Duodenal mucosa (tissue), 2 donors: ENCODE results near the gene VPREB3.

Source experiments
- H3K27ac ChIP-seq: one replicate; pipeline ENCODE4 v1.7.0; 2013; ENCODE audit warnings: low read depth, low read length
- H3K27me3 ChIP-seq, 2 donors: one replicate each; pipeline ENCODE4 v1.7.0; 2013; ENCODE audit warnings: low read length in 2 of 2, control low read depth in 1 of 2; ENCODE audit not compliant: insufficient read depth in 2 of 2, control insufficient read depth in 1 of 2
- H3K36me3 ChIP-seq, 2 donors: one replicate each; pipeline ENCODE4 v1.7.0; 2013; ENCODE audit warnings: low read length in 2 of 2, control low read depth in 1 of 2; ENCODE audit not compliant: insufficient read depth in 2 of 2, control insufficient read depth in 1 of 2
- H3K4me1 ChIP-seq, 2 donors: one replicate each; pipeline ENCODE4 v1.7.0; 2013; ENCODE audit warnings: low read length in 2 of 2, control low read depth in 1 of 2; ENCODE audit not compliant: insufficient read depth in 2 of 2, control insufficient read depth in 1 of 2
- H3K4me3 ChIP-seq, 2 donors: one replicate each; pipeline ENCODE4 v1.7.0; 2013; ENCODE audit warnings: low read length in 2 of 2, low read depth in 1 of 2
- H3K9ac ChIP-seq, 2 donors: one replicate each; pipeline ENCODE4 v1.7.0; 2013; ENCODE audit warnings: low read length in 2 of 2, low read depth in 1 of 2
- H3K9me3 ChIP-seq, 2 donors: one replicate each; pipeline ENCODE4 v1.7.0; 2013; ENCODE audit warnings: low read length in 2 of 2, control low read depth in 1 of 2; ENCODE audit not compliant: control insufficient read depth in 1 of 2

The VPREB3 gene

DNA sequence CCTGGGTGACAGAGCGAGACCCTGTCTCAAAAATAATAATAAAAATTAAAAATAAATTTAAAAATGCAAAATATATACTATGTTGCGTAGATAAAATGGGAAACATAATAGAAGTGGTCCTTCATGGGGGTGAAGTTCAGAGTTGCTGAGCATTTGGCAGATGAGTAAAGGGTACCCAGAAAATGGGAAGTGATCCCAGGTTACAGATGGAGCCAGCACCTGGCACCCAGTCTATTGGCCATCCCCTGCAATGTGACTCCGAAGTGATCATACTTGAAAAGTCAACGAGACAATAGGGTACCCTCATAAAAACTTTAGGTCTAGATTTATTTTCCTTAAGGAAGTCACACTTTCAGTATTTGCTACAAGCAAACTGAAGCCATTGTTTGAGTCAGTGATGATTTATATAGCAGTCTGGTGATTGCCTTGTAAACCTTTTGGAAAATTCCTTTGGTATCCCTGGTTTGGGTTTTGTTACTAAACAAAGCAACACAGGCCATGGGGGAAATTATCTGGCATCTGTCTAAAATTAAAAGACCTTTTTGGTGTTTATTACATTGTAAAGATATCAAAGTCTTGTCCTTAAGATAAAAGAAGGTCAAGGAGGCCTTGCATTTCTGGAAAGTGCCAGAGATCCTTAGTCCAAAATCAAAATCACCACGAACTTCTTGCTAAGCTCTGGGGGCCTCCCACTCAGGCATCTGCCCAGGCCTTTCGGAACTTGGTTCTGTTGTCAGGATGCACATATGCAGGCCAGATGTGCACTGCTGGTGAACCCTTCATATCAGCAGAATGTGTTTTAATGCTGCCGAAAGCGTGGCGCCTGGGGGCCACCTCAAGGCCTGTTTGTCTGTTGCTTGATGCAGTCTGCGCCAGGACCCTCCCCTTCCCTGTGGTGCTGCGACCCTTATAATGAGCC, 36.9 kb upstream of the VPREB3 start:
- H3K9ac ChIP-seq = no peak overlapping the region
- peaks cover 21 to 23% of the 10 kb centered on the region in 2 donors for H3K4me1 ChIP-seq

DNA sequence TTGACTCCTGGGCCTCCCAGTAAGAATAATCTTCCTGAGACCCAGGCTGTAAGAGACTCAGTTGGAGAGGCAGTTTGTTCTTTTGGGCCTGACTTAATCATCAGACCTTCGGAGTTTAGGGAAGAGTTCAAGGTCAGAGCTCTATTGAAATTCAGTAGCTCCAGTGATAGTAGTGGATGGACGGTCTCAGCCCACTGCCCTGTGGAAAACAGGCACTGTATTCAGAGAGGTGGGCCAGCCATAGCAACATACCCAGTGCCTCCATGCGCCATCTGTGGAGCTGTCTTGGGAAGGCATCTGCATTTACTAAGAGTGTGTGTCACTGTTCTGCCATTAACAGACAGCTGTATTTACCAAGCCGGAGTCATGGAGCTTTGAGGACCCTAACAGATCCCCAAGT, 35.4 kb upstream of the VPREB3 start:
- peaks cover 22 to 23% of the 10 kb centered on the region in 2 donors for H3K4me1 ChIP-seq
- no peaks in the 10 kb centered on the region for H3K9me3 ChIP-seq
- no peak overlapping the region for H3K9ac ChIP-seq
- H3K36me3 ChIP-seq = peaks cover 11 to 40% of the 10 kb centered on the region in 2 donors
- H3K27ac ChIP-seq = no peak overlapping the region
- H3K27me3 ChIP-seq = no peaks in the 10 kb centered on the region
- H3K4me3 ChIP-seq = no peak overlapping the region

More for the DNA sequence above, 36.9 kb upstream of the VPREB3 start:
- no peak overlapping the region for H3K4me3 ChIP-seq
- peaks cover 14 to 49% of the 10 kb centered on the region in 2 donors for H3K36me3 ChIP-seq
- no peaks in the 10 kb centered on the region for H3K27me3 ChIP-seq
- H3K9me3 ChIP-seq = no peaks in the 10 kb centered on the region
- H3K27ac ChIP-seq = no peak overlapping the region

DNA sequence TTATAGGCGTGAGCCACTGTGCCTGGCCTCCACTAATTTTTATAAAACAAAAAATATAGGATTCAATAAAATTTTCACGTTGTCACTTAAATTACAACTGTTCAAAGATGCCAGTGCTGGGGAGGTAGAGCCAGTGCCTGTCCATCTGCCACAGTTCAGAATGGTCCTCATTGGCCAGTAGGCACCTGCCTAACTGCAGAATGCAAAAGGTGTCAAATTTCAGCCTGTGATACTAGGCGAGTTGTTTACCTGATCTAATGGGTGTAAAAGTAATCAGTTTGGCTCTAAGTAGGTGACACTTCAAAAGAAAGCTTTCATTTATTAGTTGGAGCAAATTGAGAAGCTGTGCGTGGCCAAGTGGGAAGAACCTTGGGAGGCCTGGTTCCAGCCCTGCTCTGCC, 34.9 kb upstream of the VPREB3 start:
- H3K4me3 ChIP-seq = no peak overlapping the region
- H3K27me3 ChIP-seq = no peaks in the 10 kb centered on the region
- peaks cover 11 to 35% of the 10 kb centered on the region in 2 donors for H3K36me3 ChIP-seq
- no peaks in the 10 kb centered on the region for H3K9me3 ChIP-seq
- no peak overlapping the region for H3K9ac ChIP-seq
- no peak overlapping the region for H3K27ac ChIP-seq
- H3K4me1 ChIP-seq = peaks cover 23 to 28% of the 10 kb centered on the region in 2 donors

DNA sequence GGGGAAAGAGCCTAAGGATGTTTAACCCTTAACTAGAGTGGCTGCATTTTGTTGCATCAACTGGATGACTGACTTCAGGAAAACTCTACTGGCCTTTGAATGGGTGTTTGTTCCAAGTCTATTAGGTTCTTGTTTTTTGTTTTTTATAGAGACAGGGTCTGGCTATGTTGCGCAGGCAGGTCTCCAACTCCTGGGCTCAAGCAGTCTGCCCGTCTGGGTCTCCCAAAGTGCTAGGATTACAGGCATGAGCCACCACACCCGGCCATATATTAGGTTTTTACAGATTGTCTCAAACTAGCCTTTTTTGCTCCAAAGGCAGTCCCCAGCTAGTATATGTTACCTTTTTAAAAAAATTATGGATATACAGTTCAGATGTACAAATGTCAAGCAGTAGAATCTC, 33.7 kb upstream of the VPREB3 start:
- no peaks in the 10 kb centered on the region for H3K9me3 ChIP-seq
- H3K36me3 ChIP-seq = peaks cover 8 to 25% of the 10 kb centered on the region in 2 donors
- peaks cover 29 to 33% of the 10 kb centered on the region in 2 donors for H3K4me1 ChIP-seq
- H3K27me3 ChIP-seq = no peaks in the 10 kb centered on the region
- peak overlapping the region; percentile 91 to 94 for H3K4me3 ChIP-seq
- H3K27ac ChIP-seq = no peak overlapping the region
- H3K9ac ChIP-seq = peak overlapping the region; percentile 71 to 82

DNA sequence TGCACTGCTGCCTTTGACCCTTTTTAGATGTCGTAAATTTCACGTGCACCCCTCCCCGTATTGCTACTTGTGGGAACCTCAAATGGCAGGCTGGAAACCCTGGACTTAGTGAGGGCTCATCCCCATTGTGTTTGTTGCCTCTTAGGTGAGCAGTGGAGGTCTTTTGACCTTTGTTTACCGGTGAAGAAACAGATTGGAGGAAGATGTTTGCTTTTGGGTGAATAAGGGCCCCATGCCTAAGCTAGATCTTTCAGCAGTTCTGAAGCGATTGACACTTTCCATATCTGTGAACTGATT, 33.3 kb upstream of the VPREB3 start:
- H3K36me3 ChIP-seq = peaks cover 5 to 21% of the 10 kb centered on the region in 2 donors
- H3K4me1 ChIP-seq = peaks cover 29 to 33% of the 10 kb centered on the region in 2 donors
- no peak overlapping the region for H3K27ac ChIP-seq
- no peaks in the 10 kb centered on the region for H3K9me3 ChIP-seq
- H3K4me3 ChIP-seq = peak overlapping the region; percentile 91 to 94
- no peaks in the 10 kb centered on the region for H3K27me3 ChIP-seq
- H3K9ac ChIP-seq = peak overlapping the region; percentile 71 to 82

DNA sequence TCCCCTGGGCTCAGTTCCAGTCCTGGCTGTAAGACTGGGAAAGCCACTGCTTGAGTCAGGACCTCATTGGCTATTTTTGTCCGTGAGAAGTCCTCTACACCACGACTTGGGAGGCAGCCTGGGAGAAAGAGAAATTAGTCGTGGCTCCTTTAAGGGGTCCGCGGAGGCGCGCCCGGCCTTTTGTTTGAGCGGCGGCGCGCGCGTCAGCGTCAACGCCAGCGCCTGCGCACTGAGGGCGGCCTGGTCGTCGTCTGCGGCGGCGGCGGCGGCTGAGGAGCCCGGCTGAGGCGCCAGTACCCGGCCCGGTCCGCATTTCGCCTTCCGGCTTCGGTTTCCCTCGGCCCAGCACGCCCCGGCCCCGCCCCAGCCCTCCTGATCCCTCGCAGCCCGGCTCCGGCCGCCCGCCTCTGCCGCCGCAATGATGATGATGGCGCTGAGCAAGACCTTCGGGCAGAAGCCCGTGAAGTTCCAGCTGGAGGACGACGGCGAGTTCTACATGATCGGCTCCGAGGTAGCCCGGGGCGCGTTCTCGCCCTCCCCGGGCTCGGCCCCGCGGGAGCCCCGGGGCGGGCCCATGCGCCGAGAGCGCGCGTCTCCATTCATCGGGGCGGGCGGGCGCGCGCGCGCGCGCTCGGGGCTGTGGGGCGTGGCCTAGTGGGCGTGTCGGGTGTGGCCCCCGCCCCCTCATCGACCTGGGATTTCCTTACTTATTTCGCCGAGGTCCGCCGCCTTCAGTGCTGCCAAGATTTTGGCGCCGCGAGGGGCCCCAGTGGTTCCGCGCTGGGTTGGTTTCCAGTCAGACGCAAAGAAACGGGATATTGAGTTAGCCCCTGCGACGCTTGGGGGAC, 32.8 kb upstream of the VPREB3 start, which contains the start of gene SMARCB1:
SMARCB1 (plus strand) TSS at position 215 of the 848 bp plus-strand sequence; CDS start at position 419, 204 bp downstream.
- peaks cover under 1 to 15% of the 10 kb centered on the region in 2 donors for H3K36me3 ChIP-seq
- H3K27me3 ChIP-seq = no peaks in the 10 kb centered on the region
- H3K4me1 ChIP-seq = peaks cover 29 to 33% of the 10 kb centered on the region in 2 donors
- H3K9ac ChIP-seq = peak within 1 kb of the TSS; percentile 71 to 82
- no peaks in the 10 kb centered on the region for H3K9me3 ChIP-seq
- H3K27ac ChIP-seq = peak within 1 kb of the TSS; percentile 99
- peak within 1 kb of the TSS; percentile 91 to 94 for H3K4me3 ChIP-seq

DNA sequence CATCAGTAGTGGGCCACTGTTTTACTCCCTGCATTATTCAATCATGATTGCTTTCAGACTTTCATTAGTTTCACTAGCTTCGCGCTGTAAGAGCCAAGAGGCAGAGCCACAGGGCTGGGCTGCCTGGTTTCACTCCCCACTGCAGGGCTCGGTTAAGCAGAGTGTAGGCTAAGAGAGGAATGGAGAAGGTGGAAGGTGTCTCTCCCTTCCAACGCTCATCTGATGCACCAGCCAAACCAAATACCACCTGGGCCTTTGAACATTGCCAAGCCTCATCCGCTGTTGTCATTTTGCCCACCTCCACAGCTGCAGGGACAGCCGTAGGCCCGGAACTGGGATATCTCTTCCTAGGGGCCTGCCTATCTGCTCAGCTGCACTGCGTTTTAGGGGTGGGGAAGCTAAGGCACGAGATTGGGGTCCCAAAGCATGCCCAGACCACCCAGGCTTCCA, 32.1 kb upstream of the VPREB3 start:
- peaks cover 29 to 33% of the 10 kb centered on the region in 2 donors for H3K4me1 ChIP-seq
- peak overlapping the region; percentile 71 to 77 for H3K9ac ChIP-seq
- peak overlapping the region; percentile 67 to 94 for H3K4me3 ChIP-seq
- no peaks in the 10 kb centered on the region for H3K27me3 ChIP-seq
- H3K27ac ChIP-seq = peak overlapping the region; percentile 99
- no peaks in the 10 kb centered on the region for H3K9me3 ChIP-seq
- H3K36me3 ChIP-seq = peaks cover 0 to 9% of the 10 kb centered on the region in 2 donors

DNA sequence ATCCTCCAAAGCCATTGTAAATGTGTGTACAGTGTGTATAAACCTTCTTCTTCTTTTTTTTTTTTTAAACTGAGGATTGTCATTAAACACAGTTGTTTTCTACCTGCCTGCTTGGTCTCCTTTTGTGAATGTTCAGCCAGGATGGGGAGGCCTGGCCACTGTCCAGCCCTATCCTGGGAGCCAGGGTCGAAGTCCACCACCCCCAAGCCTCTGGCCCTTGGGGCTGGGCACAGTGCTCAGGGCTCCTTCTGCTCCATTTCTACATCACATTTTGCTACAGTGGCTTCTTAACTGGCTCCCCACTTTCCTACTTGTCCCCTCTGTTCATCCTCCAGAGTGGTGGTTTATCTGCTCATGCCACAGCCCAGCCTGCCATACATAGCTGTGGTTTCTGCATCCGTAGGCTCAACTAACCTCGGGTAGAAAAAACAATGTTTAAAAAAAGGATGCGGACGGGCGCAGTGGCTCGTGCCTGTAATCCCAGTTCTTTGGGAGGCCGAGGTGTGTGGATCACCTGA, 30.0 kb upstream of the VPREB3 start:
- Histone ChIP-seq H3K9me3 (no peaks in the 10 kb centered on the region), H3K36me3 (no peaks in the 10 kb centered on the region), H3K27me3 (no peaks in the 10 kb centered on the region), H3K4me3 (no peak overlapping the region), H3K27ac (no peak overlapping the region), H3K9ac (no peak overlapping the region), H3K4me1 (peaks cover 26 to 29% of the 10 kb centered on the region in 2 donors)

DNA sequence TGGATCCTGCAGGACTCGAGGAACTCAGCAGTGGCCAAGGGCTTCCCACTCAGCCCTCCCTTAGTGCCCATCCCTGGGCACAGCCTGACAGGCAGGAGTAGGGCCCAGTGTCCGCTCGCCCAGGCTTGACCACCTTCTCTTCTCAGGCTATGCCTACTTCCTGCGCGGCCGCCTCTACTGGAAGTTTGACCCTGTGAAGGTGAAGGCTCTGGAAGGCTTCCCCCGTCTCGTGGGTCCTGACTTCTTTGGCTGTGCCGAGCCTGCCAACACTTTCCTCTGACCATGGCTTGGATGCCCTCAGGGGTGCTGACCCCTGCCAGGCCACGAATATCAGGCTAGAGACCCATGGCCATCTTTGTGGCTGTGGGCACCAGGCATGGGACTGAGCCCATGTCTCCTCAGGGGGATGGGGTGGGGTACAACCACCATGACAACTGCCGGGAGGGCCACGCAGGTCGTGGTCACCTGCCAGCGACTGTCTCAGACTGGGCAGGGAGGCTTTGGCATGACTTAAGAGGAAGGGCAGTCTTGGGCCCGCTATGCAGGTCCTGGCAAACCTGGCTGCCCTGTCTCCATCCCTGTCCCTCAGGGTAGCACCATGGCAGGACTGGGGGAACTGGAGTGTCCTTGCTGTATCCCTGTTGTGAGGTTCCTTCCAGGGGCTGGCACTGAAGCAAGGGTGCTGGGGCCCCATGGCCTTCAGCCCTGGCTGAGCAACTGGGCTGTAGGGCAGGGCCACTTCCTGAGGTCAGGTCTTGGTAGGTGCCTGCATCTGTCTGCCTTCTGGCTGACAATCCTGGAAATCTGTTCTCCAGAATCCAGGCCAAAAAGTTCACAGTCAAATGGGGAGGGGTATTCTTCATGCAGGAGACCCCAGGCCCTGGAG, 29.3 kb upstream of the VPREB3 start:
- no peaks in the 10 kb centered on the region for H3K9me3 ChIP-seq
- peaks cover 21 to 26% of the 10 kb centered on the region in 2 donors for H3K4me1 ChIP-seq
- no peaks in the 10 kb centered on the region for H3K36me3 ChIP-seq
- H3K27me3 ChIP-seq = no peaks in the 10 kb centered on the region
- no peak overlapping the region for H3K27ac ChIP-seq
- no peak overlapping the region for H3K9ac ChIP-seq
- no peak overlapping the region for H3K4me3 ChIP-seq
